ENCODE data around the gene FAM228B. TPM values are rescaled to one million over a fixed set of nuclear protein-coding genes. Genes with fewer than 3 reads are reported as not detected.

Gene FAM228B
- total and polyA plus RNA-seq, 9 of the 15 experiments (the other 6 are each of a cell fraction or from before 2014, with no cell fraction given) = 1.1 to 3.7 (median 2.6) TPM

DNA sequence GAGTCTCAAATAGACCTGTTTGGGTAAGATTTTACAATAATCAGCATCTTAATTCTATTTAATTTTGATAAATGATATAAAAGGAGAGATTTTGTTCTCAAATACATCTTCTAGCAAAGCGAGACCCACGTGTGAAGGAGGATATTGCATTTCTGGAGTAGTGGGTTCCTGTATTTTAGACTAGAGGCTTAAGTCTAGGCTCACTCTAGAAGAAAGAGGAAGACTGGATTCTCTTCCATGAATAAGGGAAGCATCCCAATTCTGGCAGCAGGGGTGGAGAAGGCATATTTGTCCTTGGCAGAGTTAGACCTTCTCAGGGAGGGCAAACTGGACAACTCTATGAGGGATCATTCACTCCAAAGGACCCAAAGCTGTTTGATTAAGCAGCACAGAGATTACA is 40.3 kb downstream of the FAM228B start:
- no peak overlapping the region for H3K4me2 ChIP-seq (ENCODE audit: insufficient read depth, low read length)
- H3K79me2 ChIP-seq (ENCODE audit: control insufficient read depth, insufficient read depth, low read length) = no peaks in the 10 kb centered on the region
- POLR2A ChIA-PET = no interaction called here
- H3K27me3 ChIP-seq (ENCODE audit: control insufficient read depth in 2 of 2, insufficient read depth in 2 of 2, low read length in 2 of 2) = peaks cover 0 to 11% of the 10 kb centered on the region in 2 experiments; a peak in 1 of 5 replicates
- no peak overlapping the region for H3K9ac ChIP-seq (ENCODE audit: insufficient read depth in 1 of 2, low read depth in 2 of 2, low read length in 2 of 2)
- no peaks in the 10 kb centered on the region for H3K36me3 ChIP-seq (ENCODE audit: control insufficient read depth, insufficient read depth, low read length)
- H2AFZ ChIP-seq (ENCODE audit: low read depth, low read length) = no peak overlapping the region
- H4K20me1 ChIP-seq (replicated peaks; ENCODE audit: control insufficient read depth, insufficient read depth, low read length) = no peaks in the 10 kb centered on the region
- in situ Hi-C loops (cut with MboI) (no loop called here), intact Hi-C loops (cut with micrococcal nuclease) (no loop called here)
- H3K27ac ChIP-seq (ENCODE audit: extremely low read depth, low read depth, low read length) = no peak overlapping the region
- H3K9me1 ChIP-seq (ENCODE audit: control insufficient read depth, insufficient read depth, low read length) = no peaks in the 10 kb centered on the region
- no peak for ATAC-seq
- BruUV-seq (replicated peaks) = no TSS peak
- no peak overlapping the region for H3K4me3 ChIP-seq
- 4% methylated on average over 2 of the region's 2 CpGs for WGBS (ENCODE audit: insufficient coverage, low coverage, missing lambda C conversion rate)
- CTCF ChIA-PET (ENCODE audit: low intra/inter-chr PET ratio) = interaction anchor here (0.6 to 1.6 kb wide), 5 partner anchors 79 to 337 kb away, joined by 3 to 10 read pairs (median 3); partner anchors contain the start of genes ATAD2B and TP53I3
- peaks cover 0 to 4% of the 10 kb centered on the region in 2 experiments; a peak in 1 of 5 replicates for H3K4me1 ChIP-seq (replicated peaks in 1 of 2; ENCODE audit: control insufficient read depth in 2 of 2, insufficient read depth in 2 of 2, low read length in 2 of 2)
- no peak for DNase-seq (ENCODE audit: extremely low read depth in 1 of 4, low spot score in 3 of 4)
- no peak for FAIRE-seq
- no peak for TF ChIP-seq ZNF232 (CRISPR knock-in tag; IDR thresholded peaks at IDR 0.05)
- H3K9me3 ChIP-seq (replicated peaks; ENCODE audit: control insufficient read depth, insufficient read depth, low read depth, low read length) = no peaks in the 10 kb centered on the region

GRCh38 chr2:24164416-24164973 is 41.2 kb downstream of the FAM228B start:
- H2AFZ ChIP-seq (ENCODE audit: low read depth, low read length) = peak overlapping the region; percentile 81
- H4K20me1 ChIP-seq (replicated peaks; ENCODE audit: control insufficient read depth, insufficient read depth, low read length) = no peaks in the 10 kb centered on the region
- DNase-seq (ENCODE audit: extremely low read depth in 1 of 4, low spot score in 3 of 4) (peak; percentile 58 to 78 (median 69)), ATAC-seq (peak; percentile 97), FAIRE-seq (no peak)
- 19% methylated on average over 8 of the region's 8 CpGs for WGBS (ENCODE audit: insufficient coverage, low coverage, missing lambda C conversion rate)
- no peaks in the 10 kb centered on the region for H3K79me2 ChIP-seq (ENCODE audit: control insufficient read depth, insufficient read depth, low read length)
- H3K9me3 ChIP-seq (replicated peaks; ENCODE audit: control insufficient read depth, insufficient read depth, low read depth, low read length) = no peaks in the 10 kb centered on the region
- H3K27ac ChIP-seq (ENCODE audit: extremely low read depth, low read depth, low read length) = no peak overlapping the region
- in situ Hi-C loops (cut with MboI) = no loop called here
- H3K9ac ChIP-seq (ENCODE audit: insufficient read depth in 1 of 2, low read depth in 2 of 2, low read length in 2 of 2) = no peak overlapping the region
- no peaks in the 10 kb centered on the region for H3K9me1 ChIP-seq (ENCODE audit: control insufficient read depth, insufficient read depth, low read length)
- peak overlapping the region; percentile 52 for H3K4me2 ChIP-seq (ENCODE audit: insufficient read depth, low read length)
- H3K36me3 ChIP-seq (ENCODE audit: control insufficient read depth, insufficient read depth, low read length) = no peaks in the 10 kb centered on the region
- H3K27me3 ChIP-seq (ENCODE audit: control insufficient read depth in 2 of 2, insufficient read depth in 2 of 2, low read length in 2 of 2) = peaks cover 2 to 16% of the 10 kb centered on the region in 2 experiments; a peak in 1 of 5 replicates
- BruUV-seq (replicated peaks) = no TSS peak
- H3K4me3 ChIP-seq = no peak overlapping the region
- ChIA-PET POLR2A (interaction anchor here (1.1 kb wide), 1 partner anchor 8 kb away, joined by 5 read pairs; no protein-coding TSS in a partner anchor), CTCF (ENCODE audit: low intra/inter-chr PET ratio) (interaction anchor here (0.6 to 1.6 kb wide), 5 partner anchors 80 to 237 kb away, joined by 3 to 10 read pairs (median 4); partner anchors contain the start of genes ATAD2B and TP53I3)
- peaks cover 0 to 4% of the 10 kb centered on the region in 2 experiments; a peak in 1 of 5 replicates for H3K4me1 ChIP-seq (replicated peaks in 1 of 2; ENCODE audit: control insufficient read depth in 2 of 2, insufficient read depth in 2 of 2, low read length in 2 of 2)
- intact Hi-C loops (cut with micrococcal nuclease) = loop anchor here (1.0 to 2.0 kb wide), 5 partner anchors 80 to 340 kb away; partner anchors contain the start of genes ATAD2B, SF3B6 and TP53I3
- peak; percentile 94 for TF ChIP-seq SMC3 (conservative IDR thresholded peaks at IDR 0.05; ENCODE audit: insufficient read depth, low read depth, low read length)
- peak; percentile 41; the same call in 1 of the 2 replicates for TF ChIP-seq CTBP1 (IDR thresholded peaks at IDR 0.05; ENCODE audit: borderline replicate concordance)
- TF ChIP-seq CTCF (IDR thresholded peaks at IDR 0.05 in 2 of 3, conservative IDR thresholded peaks at IDR 0.05 in 1 of 3; ENCODE audit: insufficient read depth in 2 of 3, low read depth in 1 of 3, low read length in 3 of 3) = peak; percentile 98 to 99 (median 99)
- peak; percentile 99 for TF ChIP-seq KAT2B (IDR thresholded peaks at IDR 0.05; ENCODE audit: low read depth, low read length)
- peak; percentile 72 to 91 for TF ChIP-seq RAD21 (CRISPR knock-in tag; conservative IDR thresholded peaks at IDR 0.05 in 1 of 2, IDR thresholded peaks at IDR 0.05 in 1 of 2)
- no peak for TF ChIP-seq MED1 (CRISPR knock-in tag; IDR thresholded peaks at IDR 0.05; ENCODE audit: borderline replicate concordance)
- TF ChIP-seq HCFC1 (IDR thresholded peaks at IDR 0.05; ENCODE audit: low read depth, low read length) = peak; percentile 49; the same call in 1 of the 2 replicates
- TF ChIP-seq RB1 (IDR thresholded peaks at IDR 0.05; ENCODE audit: low read depth) = peak; percentile 54; the same call in 1 of the 2 replicates
- TF ChIP-seq STAG1 (CRISPR knock-in tag; IDR thresholded peaks at IDR 0.05; ENCODE audit: borderline replicate concordance) = peak; percentile 76; the same call in 1 of the 2 replicates
- peak; percentile 61 for TF ChIP-seq CREM (IDR thresholded peaks at IDR 0.05; ENCODE audit: low read depth)
- no peak for TF ChIP-seq MAX (CRISPR knock-in tag; IDR thresholded peaks at IDR 0.05)
